ENCODE results near the gene ACSBG1.
"Not testable (repeated sequence)": the region's sequence is repeated elsewhere in the genome, so short reads cannot be mapped to it uniquely, and the experiment has no call there.

ACSBG1 gene

GRCh38 chr15:78249131-78249530, 14.8 kb upstream of the ACSBG1 start:
- no peak for DNase-seq

GRCh38 chr15:78247911-78248310, 13.5 kb upstream of the ACSBG1 start:
- no peak for DNase-seq

- DNase-seq: not testable (repeated sequence)
These were observed 11.7 kb upstream of the ACSBG1 start for GRCh38 chr15:78245976-78246620.

GRCh38 chr15:78245392-78245791, 11.0 kb upstream of the ACSBG1 start:
- DNase-seq: not testable (repeated sequence)

- no peak for DNase-seq
These were observed 10.5 kb upstream of the ACSBG1 start for GRCh38 chr15:78244893-78245292.

- DNase-seq: no peak
These were observed 9.7 kb upstream of the ACSBG1 start for GRCh38 chr15:78244101-78244500.

GRCh38 chr15:78243491-78243941, 9.2 kb upstream of the ACSBG1 start:
- no peak for DNase-seq

GRCh38 chr15:78243058-78243457, 8.7 kb upstream of the ACSBG1 start:
- no peak for DNase-seq

GRCh38 chr15:78242128-78242527, 7.8 kb upstream of the ACSBG1 start:
- DNase-seq: no peak

- DNase-seq: peak; percentile 62
These were observed 6.7 kb upstream of the ACSBG1 start for GRCh38 chr15:78241017-78241416.

GRCh38 chr15:78239811-78240210, 5.4 kb upstream of the ACSBG1 start:
- DNase-seq: no peak

- DNase-seq: no peak
These were observed 2.8 kb upstream of the ACSBG1 start for GRCh38 chr15:78237146-78237545.

GRCh38 chr15:78236491-78236890, 2.1 kb upstream of the ACSBG1 start:
- no peak for DNase-seq

- DNase-seq: no peak
These were observed 869 bp downstream of the ACSBG1 start for GRCh38 chr15:78233496-78233895.

GRCh38 chr15:78232951-78233350, 1.4 kb downstream of the ACSBG1 start:
- no peak for DNase-seq

GRCh38 chr15:78229431-78230406, 4.6 kb downstream of the ACSBG1 start:
- no peak for DNase-seq

GRCh38 chr15:78228356-78228996, 5.9 kb downstream of the ACSBG1 start:
- DNase-seq: no peak

GRCh38 chr15:78225783-78226541, 8.4 kb downstream of the ACSBG1 start:
- no peak for DNase-seq

GRCh38 chr15:78224023-78224411, 10.3 kb downstream of the ACSBG1 start:
- DNase-seq: no peak

- DNase-seq: no peak
These were observed 10.9 kb downstream of the ACSBG1 start for GRCh38 chr15:78223396-78224022.

- DNase-seq: no peak
These were observed 11.5 kb downstream of the ACSBG1 start for GRCh38 chr15:78222745-78223395.

- no peak for DNase-seq
These were observed 13.7 kb downstream of the ACSBG1 start for GRCh38 chr15:78220713-78221112.
